ENCODE measurements around the gene SLITRK4.

The SLITRK4 gene

GRCh38 chrX:143580266-143580665 lies 55.6 kb downstream of the SLITRK4 start:
- TF ChIP-seq FOXM1 (IDR thresholded peaks at IDR 0.05; ENCODE audit: borderline replicate concordance, low read depth) (no peak), MAX (IDR thresholded peaks at IDR 0.05) (no peak), CREB1 (IDR thresholded peaks at IDR 0.05; ENCODE audit: low read depth) (no peak), TCF12 (IDR thresholded peaks at IDR 0.05; ENCODE audit: low read depth) (no peak)
